Islet precursor cell (in vitro differentiated cells): Measurements from ENCODE around the gene RESF1.

Experiments used
- DNase-seq: peaks from one replicate; pipeline ENCODE4 v3.0.0-alpha.2; 2018

RESF1 gene

GRCh38 chr12:31959161-31959700 lies at the start of gene RESF1:
TSS of gene RESF1 (plus strand) at chr12:31959415. CDS start at chr12:31980956, 21,541 bp downstream.
- DNase-seq = peak; percentile 99

- DNase-seq = no peak
Measured at GRCh38 chr12:31914927-31915326, 44.3 kb upstream of the RESF1 start.

- no peak for DNase-seq
Measured at GRCh38 chr12:31915446-31915845, 43.8 kb upstream of the RESF1 start.

- no peak for DNase-seq
Measured at GRCh38 chr12:31922341-31923062, 36.7 kb upstream of the RESF1 start.

GRCh38 chr12:31923063-31923412 lies 36.2 kb upstream of the RESF1 start:
- no peak for DNase-seq

- DNase-seq = no peak
Measured at GRCh38 chr12:31928246-31929026, 30.8 kb upstream of the RESF1 start.

- no peak for DNase-seq
Measured at GRCh38 chr12:31929027-31929526, 30.1 kb upstream of the RESF1 start.

- no peak for DNase-seq
Measured at GRCh38 chr12:31931796-31932715, 27.2 kb upstream of the RESF1 start.

- no peak for DNase-seq
Measured at GRCh38 chr12:31944299-31944698, 14.9 kb upstream of the RESF1 start.

- DNase-seq = peak; percentile 34
Measured at GRCh38 chr12:31947971-31948370, 11.2 kb upstream of the RESF1 start.

- DNase-seq = peak; percentile 1
Measured at GRCh38 chr12:31948697-31949359, 10.4 kb upstream of the RESF1 start.

GRCh38 chr12:31950088-31950487 lies 9.1 kb upstream of the RESF1 start:
- DNase-seq = peak; percentile 36

- peak; percentile 45 for DNase-seq
Measured at GRCh38 chr12:31950492-31950891, 8.7 kb upstream of the RESF1 start.

GRCh38 chr12:31951008-31951407 lies 8.2 kb upstream of the RESF1 start:
- DNase-seq = peak; percentile 18

GRCh38 chr12:31951939-31952338 lies 7.3 kb upstream of the RESF1 start:
- no peak for DNase-seq

- no peak for DNase-seq
Measured at GRCh38 chr12:31952418-31952817, 6.8 kb upstream of the RESF1 start.

- DNase-seq = no peak
Measured at GRCh38 chr12:31954925-31955858, 4.0 kb upstream of the RESF1 start.

- no peak for DNase-seq
Measured at GRCh38 chr12:31958569-31959160, 550 bp upstream of the RESF1 start.

- peak; percentile 83 for DNase-seq
Measured at GRCh38 chr12:31959701-31960391, 631 bp downstream of the RESF1 start.

- DNase-seq = peak; percentile 61
Measured at GRCh38 chr12:31961137-31961536, 1.9 kb downstream of the RESF1 start.
